ENCODE measurements around the gene SPANXD. TPM values are rescaled to one million over a fixed set of nuclear protein-coding genes. Genes with fewer than 3 reads are reported as not detected.
"Not testable (repeated sequence)": the region's sequence is repeated elsewhere in the genome, so short reads cannot be mapped to it uniquely, and the experiment has no call there.

SPANXD gene
- total RNA-seq (not detected), polyA plus RNA-seq (not detected)
- long read RNA-seq, donor 1: 0 reads
- long read RNA-seq, donor 2: 0 reads
- long read RNA-seq, donor 3: 0 reads

GRCh38 chrX:141698639-141699038, at the start of gene SPANXD:
Gene SPANXD (minus strand): TSS chrX:141698739. CDS start chrX:141698405, 334 bp downstream.
- H3K4me1 ChIP-seq; H3K36me3 ChIP-seq; H3K27me3 ChIP-seq; H3K4me3 ChIP-seq; H3K9me3 ChIP-seq; ATAC-seq; DNase-seq; intact Hi-C loops (cut with DNase I); H3K27ac ChIP-seq: not testable (repeated sequence)
- WGBS, 4 donors: 38 to 83% (median 68%) methylated on average over 1 to 2 of the region's 8 CpGs; no CpG with 5 or more reads in 1 of the 4 donors

- ATAC-seq (no peak), DNase-seq (no peak)
- TF ChIP-seq POLR2A (IDR thresholded peaks at IDR 0.05) (no peak), CTCF (IDR thresholded peaks at IDR 0.05) (no peak)
- H3K4me1 ChIP-seq: no peaks in the 10 kb centered on the region
- H3K27ac ChIP-seq: no peak overlapping the region
- H3K9me3 ChIP-seq: peaks cover 0 to 7% (median 0%) of the 10 kb centered on the region in 12 donors
- 56 to 80% (median 67%) methylated on average over 3 of the region's 3 CpGs for WGBS, 4 donors
- no peak overlapping the region for H3K4me3 ChIP-seq
- H3K36me3 ChIP-seq: no peaks in the 10 kb centered on the region
- intact Hi-C loops (cut with DNase I): no loop called here
- no peaks in the 10 kb centered on the region for H3K27me3 ChIP-seq
Measured at GRCh38 chrX:141742666-141743065, 44.1 kb upstream of the SPANXD start.

GRCh38 chrX:141736656-141737055, 38.1 kb upstream of the SPANXD start:
- no peak overlapping the region for H3K4me3 ChIP-seq
- ATAC-seq: no peak
- no peak for TF ChIP-seq CTCF (IDR thresholded peaks at IDR 0.05)
- TF ChIP-seq POLR2A (IDR thresholded peaks at IDR 0.05): no peak

GRCh38 chrX:141733371-141733770, 34.8 kb upstream of the SPANXD start:
- intact Hi-C loops (cut with DNase I): no loop called here
- no peaks in the 10 kb centered on the region for H3K27me3 ChIP-seq
- no peaks in the 10 kb centered on the region for H3K9me3 ChIP-seq
- H3K27ac ChIP-seq: no peak overlapping the region
- TF ChIP-seq CTCF (IDR thresholded peaks at IDR 0.05) (no peak), POLR2A (IDR thresholded peaks at IDR 0.05) (no peak)
- DNase-seq (no peak), ATAC-seq (no peak)
- no peaks in the 10 kb centered on the region for H3K4me1 ChIP-seq
- 32 to 49% (median 43%) methylated on average over 2 of the region's 2 CpGs for WGBS, 4 donors
- no peaks in the 10 kb centered on the region for H3K36me3 ChIP-seq
- no peak overlapping the region for H3K4me3 ChIP-seq

More at GRCh38 chrX:141736656-141737055, 38.1 kb upstream of the SPANXD start:
- H3K27me3 ChIP-seq: no peaks in the 10 kb centered on the region
- no peak for DNase-seq
- no peaks in the 10 kb centered on the region for H3K36me3 ChIP-seq
- intact Hi-C loops (cut with DNase I): no loop called here
- no peaks in the 10 kb centered on the region for H3K9me3 ChIP-seq
- H3K27ac ChIP-seq: no peak overlapping the region
- WGBS, 4 donors: 58 to 77% (median 71%) methylated on average over 3 of the region's 3 CpGs
- no peaks in the 10 kb centered on the region for H3K4me1 ChIP-seq

- Histone ChIP-seq H3K36me3 (no peaks in the 10 kb centered on the region), H3K27ac (no peak overlapping the region), H3K9me3 (no peaks in the 10 kb centered on the region), H3K27me3 (no peaks in the 10 kb centered on the region), H3K4me3 (no peak overlapping the region), H3K4me1 (no peaks in the 10 kb centered on the region)
- intact Hi-C loops (cut with DNase I): no loop called here
- no peak for ATAC-seq
- 58 to 84% (median 71%) methylated on average over 2 of the region's 2 CpGs for WGBS, 4 donors
- DNase-seq: no peak
- TF ChIP-seq POLR2A (IDR thresholded peaks at IDR 0.05) (no peak), CTCF (IDR thresholded peaks at IDR 0.05) (no peak)
Measured at GRCh38 chrX:141732031-141732430, 33.5 kb upstream of the SPANXD start.

All from heart left ventricle (tissue), 16 donors.